ENCODE data around the gene PLA2R1. TPM values are rescaled to one million over a fixed set of nuclear protein-coding genes. Genes with fewer than 3 reads are reported as not detected.

PLA2R1 gene
- total RNA-seq, 1 experiment from 2014 or later, result 1.1 TPM

DNA sequence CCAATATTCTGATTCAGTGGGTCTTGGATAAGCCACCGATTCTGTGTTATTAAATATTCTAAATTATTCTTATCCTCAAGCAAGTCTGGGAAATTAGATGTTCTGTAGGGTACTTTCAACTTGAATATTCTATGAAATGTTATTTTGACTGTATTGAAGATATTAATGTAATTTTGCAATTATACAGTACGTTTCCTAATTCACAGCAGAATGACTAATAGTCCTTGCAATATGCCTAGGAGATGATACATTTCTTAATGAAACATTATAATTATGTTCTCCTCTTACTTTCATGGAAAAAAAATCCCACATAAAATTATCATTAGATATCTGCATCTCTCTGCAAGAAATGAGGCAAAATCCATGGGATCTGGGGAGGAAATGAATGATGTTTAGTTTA, 46.2 kb upstream of the PLA2R1 start (continued):
- TF ChIP-seq, protein P1, sequence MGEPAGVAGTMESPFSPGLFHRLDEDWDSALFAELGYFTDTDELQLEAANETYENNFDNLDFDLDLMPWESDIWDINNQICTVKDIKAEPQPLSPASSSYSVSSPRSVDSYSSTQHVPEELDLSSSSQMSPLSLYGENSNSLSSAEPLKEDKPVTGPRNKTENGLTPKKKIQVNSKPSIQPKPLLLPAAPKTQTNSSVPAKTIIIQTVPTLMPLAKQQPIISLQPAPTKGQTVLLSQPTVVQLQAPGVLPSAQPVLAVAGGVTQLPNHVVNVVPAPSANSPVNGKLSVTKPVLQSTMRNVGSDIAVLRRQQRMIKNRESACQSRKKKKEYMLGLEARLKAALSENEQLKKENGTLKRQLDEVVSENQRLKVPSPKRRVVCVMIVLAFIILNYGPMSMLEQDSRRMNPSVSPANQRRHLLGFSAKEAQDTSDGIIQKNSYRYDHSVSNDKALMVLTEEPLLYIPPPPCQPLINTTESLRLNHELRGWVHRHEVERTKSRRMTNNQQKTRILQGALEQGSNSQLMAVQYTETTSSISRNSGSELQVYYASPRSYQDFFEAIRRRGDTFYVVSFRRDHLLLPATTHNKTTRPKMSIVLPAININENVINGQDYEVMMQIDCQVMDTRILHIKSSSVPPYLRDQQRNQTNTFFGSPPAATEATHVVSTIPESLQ (CRISPR knock-in tag; IDR thresholded peaks at IDR 0.05), result no peak
- TF ChIP-seq TCF7 (CRISPR knock-in tag; IDR thresholded peaks at IDR 0.05; ENCODE audit: low read depth), result no peak
- TF ChIP-seq, protein P2, sequence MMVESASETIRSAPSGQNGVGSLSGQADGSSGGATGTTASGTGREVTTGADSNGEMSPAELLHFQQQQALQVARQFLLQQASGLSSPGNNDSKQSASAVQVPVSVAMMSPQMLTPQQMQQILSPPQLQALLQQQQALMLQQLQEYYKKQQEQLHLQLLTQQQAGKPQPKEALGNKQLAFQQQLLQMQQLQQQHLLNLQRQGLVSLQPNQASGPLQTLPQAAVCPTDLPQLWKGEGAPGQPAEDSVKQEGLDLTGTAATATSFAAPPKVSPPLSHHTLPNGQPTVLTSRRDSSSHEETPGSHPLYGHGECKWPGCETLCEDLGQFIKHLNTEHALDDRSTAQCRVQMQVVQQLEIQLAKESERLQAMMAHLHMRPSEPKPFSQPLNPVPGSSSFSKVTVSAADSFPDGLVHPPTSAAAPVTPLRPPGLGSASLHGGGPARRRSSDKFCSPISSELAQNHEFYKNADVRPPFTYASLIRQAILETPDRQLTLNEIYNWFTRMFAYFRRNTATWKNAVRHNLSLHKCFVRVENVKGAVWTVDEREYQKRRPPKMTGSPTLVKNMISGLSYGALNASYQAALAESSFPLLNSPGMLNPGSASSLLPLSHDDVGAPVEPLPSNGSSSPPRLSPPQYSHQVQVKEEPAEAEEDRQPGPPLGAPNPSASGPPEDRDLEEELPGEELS (CRISPR knock-in tag; IDR thresholded peaks at IDR 0.05), result no peak
- no peak for TF ChIP-seq NR3C1 (CRISPR knock-in tag; conservative IDR thresholded peaks at IDR 0.05; ENCODE audit: low read depth)
- TF ChIP-seq, protein P3, sequence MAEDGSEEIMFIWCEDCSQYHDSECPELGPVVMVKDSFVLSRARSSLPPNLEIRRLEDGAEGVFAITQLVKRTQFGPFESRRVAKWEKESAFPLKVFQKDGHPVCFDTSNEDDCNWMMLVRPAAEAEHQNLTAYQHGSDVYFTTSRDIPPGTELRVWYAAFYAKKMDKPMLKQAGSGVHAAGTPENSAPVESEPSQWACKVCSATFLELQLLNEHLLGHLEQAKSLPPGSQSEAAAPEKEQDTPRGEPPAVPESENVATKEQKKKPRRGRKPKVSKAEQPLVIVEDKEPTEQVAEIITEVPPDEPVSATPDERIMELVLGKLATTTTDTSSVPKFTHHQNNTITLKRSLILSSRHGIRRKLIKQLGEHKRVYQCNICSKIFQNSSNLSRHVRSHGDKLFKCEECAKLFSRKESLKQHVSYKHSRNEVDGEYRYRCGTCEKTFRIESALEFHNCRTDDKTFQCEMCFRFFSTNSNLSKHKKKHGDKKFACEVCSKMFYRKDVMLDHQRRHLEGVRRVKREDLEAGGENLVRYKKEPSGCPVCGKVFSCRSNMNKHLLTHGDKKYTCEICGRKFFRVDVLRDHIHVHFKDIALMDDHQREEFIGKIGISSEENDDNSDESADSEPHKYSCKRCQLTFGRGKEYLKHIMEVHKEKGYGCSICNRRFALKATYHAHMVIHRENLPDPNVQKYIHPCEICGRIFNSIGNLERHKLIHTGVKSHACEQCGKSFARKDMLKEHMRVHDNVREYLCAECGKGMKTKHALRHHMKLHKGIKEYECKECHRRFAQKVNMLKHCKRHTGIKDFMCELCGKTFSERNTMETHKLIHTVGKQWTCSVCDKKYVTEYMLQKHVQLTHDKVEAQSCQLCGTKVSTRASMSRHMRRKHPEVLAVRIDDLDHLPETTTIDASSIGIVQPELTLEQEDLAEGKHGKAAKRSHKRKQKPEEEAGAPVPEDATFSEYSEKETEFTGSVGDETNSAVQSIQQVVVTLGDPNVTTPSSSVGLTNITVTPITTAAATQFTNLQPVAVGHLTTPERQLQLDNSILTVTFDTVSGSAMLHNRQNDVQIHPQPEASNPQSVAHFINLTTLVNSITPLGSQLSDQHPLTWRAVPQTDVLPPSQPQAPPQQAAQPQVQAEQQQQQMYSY (CRISPR knock-in tag; IDR thresholded peaks at IDR 0.05), result no peak
- no peak for TF ChIP-seq ZNF232 (CRISPR knock-in tag; IDR thresholded peaks at IDR 0.05)
- TF ChIP-seq, protein P4, sequence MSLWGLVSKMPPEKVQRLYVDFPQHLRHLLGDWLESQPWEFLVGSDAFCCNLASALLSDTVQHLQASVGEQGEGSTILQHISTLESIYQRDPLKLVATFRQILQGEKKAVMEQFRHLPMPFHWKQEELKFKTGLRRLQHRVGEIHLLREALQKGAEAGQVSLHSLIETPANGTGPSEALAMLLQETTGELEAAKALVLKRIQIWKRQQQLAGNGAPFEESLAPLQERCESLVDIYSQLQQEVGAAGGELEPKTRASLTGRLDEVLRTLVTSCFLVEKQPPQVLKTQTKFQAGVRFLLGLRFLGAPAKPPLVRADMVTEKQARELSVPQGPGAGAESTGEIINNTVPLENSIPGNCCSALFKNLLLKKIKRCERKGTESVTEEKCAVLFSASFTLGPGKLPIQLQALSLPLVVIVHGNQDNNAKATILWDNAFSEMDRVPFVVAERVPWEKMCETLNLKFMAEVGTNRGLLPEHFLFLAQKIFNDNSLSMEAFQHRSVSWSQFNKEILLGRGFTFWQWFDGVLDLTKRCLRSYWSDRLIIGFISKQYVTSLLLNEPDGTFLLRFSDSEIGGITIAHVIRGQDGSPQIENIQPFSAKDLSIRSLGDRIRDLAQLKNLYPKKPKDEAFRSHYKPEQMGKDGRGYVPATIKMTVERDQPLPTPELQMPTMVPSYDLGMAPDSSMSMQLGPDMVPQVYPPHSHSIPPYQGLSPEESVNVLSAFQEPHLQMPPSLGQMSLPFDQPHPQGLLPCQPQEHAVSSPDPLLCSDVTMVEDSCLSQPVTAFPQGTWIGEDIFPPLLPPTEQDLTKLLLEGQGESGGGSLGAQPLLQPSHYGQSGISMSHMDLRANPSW (CRISPR knock-in tag; conservative IDR thresholded peaks at IDR 0.05; ENCODE audit: low read depth), result no peak
- TF ChIP-seq, protein P5, sequence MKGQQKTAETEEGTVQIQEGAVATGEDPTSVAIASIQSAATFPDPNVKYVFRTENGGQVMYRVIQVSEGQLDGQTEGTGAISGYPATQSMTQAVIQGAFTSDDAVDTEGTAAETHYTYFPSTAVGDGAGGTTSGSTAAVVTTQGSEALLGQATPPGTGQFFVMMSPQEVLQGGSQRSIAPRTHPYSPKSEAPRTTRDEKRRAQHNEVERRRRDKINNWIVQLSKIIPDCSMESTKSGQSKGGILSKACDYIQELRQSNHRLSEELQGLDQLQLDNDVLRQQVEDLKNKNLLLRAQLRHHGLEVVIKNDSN (CRISPR knock-in tag; IDR thresholded peaks at IDR 0.05), result no peak
- no peak for TF ChIP-seq GABPB1 (CRISPR knock-in tag; IDR thresholded peaks at IDR 0.05)
- no peak for TF ChIP-seq CREM (CRISPR knock-in tag; IDR thresholded peaks at IDR 0.05)

DNA sequence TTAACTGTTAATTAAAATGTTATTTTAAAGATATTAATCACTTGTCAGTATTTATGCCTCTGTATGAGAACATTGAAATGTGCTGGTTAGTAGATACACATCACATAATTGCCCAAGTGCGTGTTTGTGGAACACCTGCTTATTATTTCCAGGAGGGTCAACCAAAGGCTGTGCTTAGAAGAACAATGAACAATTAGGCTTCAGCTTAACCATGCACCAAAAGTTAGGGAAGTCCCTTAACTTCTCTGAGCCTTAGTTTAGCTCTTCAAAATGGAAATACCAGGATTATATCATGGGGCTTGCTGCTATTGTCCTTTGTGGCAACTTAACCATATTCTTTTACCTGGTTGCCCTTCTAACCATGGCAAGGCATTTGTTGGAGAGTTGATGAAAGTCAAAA, 43.0 kb upstream of the PLA2R1 start:
- no peak overlapping the region for H3K4me3 Mint-ChIP-seq

More for the DNA sequence above, 43.0 kb upstream of the PLA2R1 start:
- Mint-ChIP-seq H3K9me3 (no peaks in the 10 kb centered on the region), H3K36me3 (no peaks in the 10 kb centered on the region), H3K27ac (no peak overlapping the region), H3K4me1 (0 out of 2 replicates have a peak, but pooled peaks cover under 1% of the 10 kb centered on the region), H3K27me3 (ENCODE audit: low read depth) (no peaks in the 10 kb centered on the region)
- ATAC-seq (no peak), DNase-seq (ENCODE audit: low spot score) (no peak)
- ChIA-PET CTCF (no interaction called here), POLR2A (no interaction called here)
- TF ChIP-seq IRF2 (CRISPR knock-in tag; IDR thresholded peaks at IDR 0.05; ENCODE audit: borderline replicate concordance, low read depth) (no peak), ZNF396 (CRISPR knock-in tag; IDR thresholded peaks at IDR 0.05; ENCODE audit: borderline replicate concordance) (no peak), RELA (CRISPR knock-in tag; IDR thresholded peaks at IDR 0.05; ENCODE audit: borderline replicate concordance) (no peak), NR3C1 (CRISPR knock-in tag; conservative IDR thresholded peaks at IDR 0.05; ENCODE audit: low read depth) (no peak), ZNF423 (CRISPR knock-in tag; IDR thresholded peaks at IDR 0.05) (no peak), ZNF232 (CRISPR knock-in tag; IDR thresholded peaks at IDR 0.05) (no peak), ZNF121 (CRISPR knock-in tag; IDR thresholded peaks at IDR 0.05) (no peak), PRRX2 (CRISPR knock-in tag; IDR thresholded peaks at IDR 0.05) (no peak)
- TF ChIP-seq, protein P1 (CRISPR knock-in tag; IDR thresholded peaks at IDR 0.05), result no peak

Data from WTC11 (cell line).